Keratinocyte (primary cell): ENCODE measurements around the gene SEMA7A. TPM values are rescaled to one million over a fixed set of nuclear protein-coding genes. Genes with fewer than 3 reads are reported as not detected.

Experiments used
- DNase-seq: peaks from one replicate; pipeline ENCODE4 v3.0.0-alpha.2; 2011; ENCODE audit warnings: low read depth, missing footprints, low spot score
- FAIRE-seq: peaks from 2 replicates; lab custom pipeline; 2011; peaks lifted over from hg19 to GRCh38; lab: Jason Lieb, UNC
- H2AFZ ChIP-seq: 2 replicates; pipeline ENCODE4 v1.6.0; 2012; ENCODE audit warnings: low read length, control low read depth, inconsistent platforms; ENCODE audit not compliant: control insufficient read depth
- H3K27ac ChIP-seq: 2 replicates; pipeline ENCODE4 v1.5.1; 2011; ENCODE audit warnings: low read length; ENCODE audit not compliant: control insufficient read depth, insufficient read depth
- H3K27me3 ChIP-seq: 3 replicates; pipeline ENCODE4 v1.6.0; 2011; ENCODE audit warnings: low read length; ENCODE audit not compliant: control insufficient read depth, insufficient read depth; ENCODE audit errors: extremely low read depth
- H3K36me3 ChIP-seq, 2 experiments: 2 replicates in 1 of 2; 3 replicates in 1 of 2; pipeline ENCODE4 v1.5.1; 2011; ENCODE audit warnings: low read length in 2 of 2, mild to moderate bottlenecking in 1 of 2; ENCODE audit not compliant: control insufficient read depth in 2 of 2, insufficient read depth in 2 of 2; ENCODE audit errors: extremely low read depth in 1 of 2
- H3K4me1 ChIP-seq: 3 replicates; pipeline ENCODE4 v1.5.1; 2011; ENCODE audit warnings: low read length; ENCODE audit not compliant: control insufficient read depth, insufficient read depth; ENCODE audit errors: extremely low read depth
- H3K4me2 ChIP-seq: 3 replicates; pipeline ENCODE4 v1.6.0; 2011; ENCODE audit warnings: low read depth, low read length; ENCODE audit not compliant: control insufficient read depth, insufficient read depth; ENCODE audit errors: extremely low read depth
- H3K4me3 ChIP-seq, 3 experiments: fragments of 200-600 bp in 1 of 3; sonication (generic) in 1 of 3; 2 replicates in 2 of 3; 3 replicates in 1 of 3; pipeline ENCODE4 v1.5.1; 2011 to 2016; ENCODE audit warnings: low read length in 3 of 3, mild to moderate bottlenecking in 3 of 3, control low read depth in 2 of 3, inconsistent platforms in 1 of 3, low read depth in 1 of 3, mixed read lengths in 1 of 3, mixed run types in 1 of 3, moderate library complexity in 1 of 3; ENCODE audit not compliant: control insufficient read depth in 2 of 3, insufficient read depth in 2 of 3; ENCODE audit errors: extremely low read depth in 1 of 3
- H3K79me2 ChIP-seq: 2 replicates; pipeline ENCODE4 v1.6.0; 2012; ENCODE audit warnings: low read length; ENCODE audit not compliant: control insufficient read depth, insufficient read depth
- H3K9ac ChIP-seq: 3 replicates; pipeline ENCODE4 v1.6.0; 2011; ENCODE audit warnings: low read length; ENCODE audit not compliant: control insufficient read depth, insufficient read depth; ENCODE audit errors: extremely low read depth
- H3K9me1 ChIP-seq: 3 replicates; pipeline ENCODE4 v1.6.0; 2011; ENCODE audit warnings: low read length; ENCODE audit not compliant: control insufficient read depth, insufficient read depth; ENCODE audit errors: extremely low read depth
- H3K9me3 ChIP-seq: 2 replicates; pipeline ENCODE4 v1.5.1; 2012; ENCODE audit warnings: low read depth, low read length; ENCODE audit not compliant: control insufficient read depth
- H4K20me1 ChIP-seq: 3 replicates; pipeline ENCODE4 v1.6.0; 2011; ENCODE audit warnings: low read length; ENCODE audit not compliant: control insufficient read depth, insufficient read depth; ENCODE audit errors: extremely low read depth
- CTCF ChIP-seq, 3 experiments: IDR thresholded peaks in 1 of 3; conservative IDR thresholded peaks in 1 of 3; optimal IDR thresholded peaks in 1 of 3; 2 replicates in 2 of 3; 3 replicates in 1 of 3; pipeline versions ENCODE3 to v1.5.1; 2011; ENCODE audit warnings: low read length in 3 of 3, mild to moderate bottlenecking in 3 of 3, moderate library complexity in 2 of 3, control low read depth in 1 of 3, inconsistent platforms in 1 of 3; ENCODE audit not compliant: insufficient read depth in 2 of 3; ENCODE audit errors: extremely low read depth in 1 of 3
- EZH2 ChIP-seq: IDR thresholded peaks from one replicate; pipeline ENCODE4 v1.6.1; 2012; ENCODE audit warnings: inconsistent platforms, mild to moderate bottlenecking, low read length, moderate library complexity
- dilution Hi-C: fragments of 300-500 bp; cut with MboI; formaldehyde crosslinking; loops from one replicate; pipeline ENCODE4 v1.7.0; 2020; ENCODE audit warnings: low sequenced_read_pairs; ENCODE audit not compliant: extremely low pct_ligation_motif_present
- polyA plus RNA-seq, 5 experiments: library from polyadenylated mRNA; depleted of rRNA in 3 of 5; stranded (reverse) in 3 of 5; stranded (forward) in 1 of 5; unstranded in 1 of 5; fragments of >200 nt; gene quantifications; 1 replicate in 1 of 5; 2 replicates in 3 of 5; 3 replicates in 1 of 5; pipeline versions ENCODE4 v1.2.1 to v1.2.3, GENCODE V29; 2011 to 2012; ENCODE audit warnings: missing spikeins in 2 of 5, low read depth in 1 of 5, low replicate concordance in 1 of 5

Gene SEMA7A
- polyA plus RNA-seq, 1 donor (not counting 4 experiments of a cell fraction or from before 2014, with no cell fraction given): 8.0 TPM

- H3K9me1 ChIP-seq: no peaks in the 10 kb centered on the region
- TF ChIP-seq CTCF (optimal IDR thresholded peaks at IDR 0.05 in 1 of 3, IDR thresholded peaks at IDR 0.05 in 1 of 3, conservative IDR thresholded peaks at IDR 0.05 in 1 of 3; ENCODE audit: extremely low read depth in 1 of 3, insufficient read depth in 2 of 3, low read length in 3 of 3) (no peak), EZH2 (no peak)
- DNase-seq (no peak), FAIRE-seq (no peak)
- no peaks in the 10 kb centered on the region for H3K4me1 ChIP-seq
- no peaks in the 10 kb centered on the region for H3K79me2 ChIP-seq
- H3K36me3 ChIP-seq: peaks cover 12 to 34% of the 10 kb centered on the region in 2 experiments
- H3K9ac ChIP-seq: no peak overlapping the region
- no peak overlapping the region for H3K4me2 ChIP-seq
- no peaks in the 10 kb centered on the region for H3K27me3 ChIP-seq
- H2AFZ ChIP-seq: no peak overlapping the region
- H3K9me3 ChIP-seq: no peaks in the 10 kb centered on the region
- H4K20me1 ChIP-seq: no peaks in the 10 kb centered on the region
- H3K27ac ChIP-seq: no peak overlapping the region
- no peak overlapping the region for H3K4me3 ChIP-seq
- dilution Hi-C loops: no loop called here
These were observed 17.6 kb upstream of the SEMA7A start for GRCh38 chr15:74451322-74451721.

- no peaks in the 10 kb centered on the region for H3K27me3 ChIP-seq
- H3K4me1 ChIP-seq: no peaks in the 10 kb centered on the region
- no peak overlapping the region for H2AFZ ChIP-seq
- H3K9me3 ChIP-seq: no peaks in the 10 kb centered on the region
- no peak overlapping the region for H3K27ac ChIP-seq
- H3K36me3 ChIP-seq: peaks cover 9 to 33% of the 10 kb centered on the region in 2 experiments
- H3K9ac ChIP-seq: no peak overlapping the region
- TF ChIP-seq EZH2: no peak
- no peak for TF ChIP-seq CTCF (optimal IDR thresholded peaks at IDR 0.05 in 1 of 3, IDR thresholded peaks at IDR 0.05 in 1 of 3, conservative IDR thresholded peaks at IDR 0.05 in 1 of 3; ENCODE audit: extremely low read depth in 1 of 3, insufficient read depth in 2 of 3, low read length in 3 of 3)
- H3K4me3 ChIP-seq: no peak overlapping the region
- no peaks in the 10 kb centered on the region for H3K79me2 ChIP-seq
- dilution Hi-C loops: no loop called here
- H3K9me1 ChIP-seq: no peaks in the 10 kb centered on the region
- no peak for FAIRE-seq
- H3K4me2 ChIP-seq: no peak overlapping the region
- no peaks in the 10 kb centered on the region for H4K20me1 ChIP-seq
- DNase-seq: no peak
These were observed 16.0 kb upstream of the SEMA7A start for GRCh38 chr15:74449643-74450205.
